Pancreas (tissue), 10 donors: Measurements from ENCODE around the gene MICAL3. TPM values are rescaled to one million over a fixed set of nuclear protein-coding genes. Genes with fewer than 3 reads are reported as not detected.
A peak's percentile ranks its signal among the peaks of the same experiment; 100 is the strongest.

Source experiments
- ATAC-seq, 4 donors: fragments of 200-7000 bp; cut with Tn5 transposase; one replicate each; pipeline versions ENCODE4 v1.8.0 to v1.9.1; 2020; ENCODE audit warnings: mild to moderate bottlenecking in 4 of 4, moderate library complexity in 4 of 4
- DNase-seq, 6 donors: peaks; one replicate each; pipeline ENCODE4 v3.0.0-alpha.2; 2020
- FAIRE-seq: peaks from 2 replicates; lab custom pipeline; 2012; peaks lifted over from hg19 to GRCh38; lab: Jason Lieb, UNC
- H3K27ac ChIP-seq, 4 donors: fragments of 200-600 bp; sonication (generic); 1 replicate in 3 of 4; 2 replicates in 1 of 4; pipeline versions ENCODE4 v1.5.0 to v1.8.0; 2020
- H3K27me3 ChIP-seq, 4 donors: fragments of 200-600 bp; one replicate each; pipeline ENCODE4 v1.8.0; 2021
- H3K36me3 ChIP-seq, 3 donors: fragments of 200-600 bp; sonication (generic) in 1 of 3; one replicate each; pipeline versions ENCODE4 v1.5.0 to v1.8.0; 2020 to 2021
- H3K4me1 ChIP-seq, 3 donors: fragments of 200-600 bp; one replicate each; pipeline ENCODE4 v1.8.0; 2021
- H3K4me3 ChIP-seq, 4 donors: fragments of 200-600 bp; sonication (generic) in 2 of 4; one replicate each; pipeline versions ENCODE4 v1.5.0 to v1.8.0; 2020 to 2021
- H3K9me3 ChIP-seq, 4 donors: fragments of 200-600 bp; one replicate each; pipeline ENCODE4 v1.8.0; 2021
- CTCF ChIP-seq, 4 donors: fragments of 200-600 bp; sonication (generic) in 3 of 4; IDR thresholded peaks; one replicate each; pipeline versions ENCODE4 v1.5.0 to v1.8.0; 2021; ENCODE audit warnings: antibody characterized with exemption in 4 of 4
- WGBS, 2 donors: extraction: QIAGEN DNeasy Blood & Tissue Kit; methylation state at CpG; one replicate each; pipeline ENCODE4 v1.1.7; 2013; 5-methylcytosine and 5-hydroxymethylcytosine counted together
- intact Hi-C, 3 donors: fragments of 100-400 bp; cut with DNase I; formaldehyde crosslinking; loops; one replicate each; pipeline versions ENCODE4 v1.11.1 to v1.14.2; 2022
- polyA plus RNA-seq, 2 donors: library from polyadenylated mRNA; stranded (reverse); fragments of 200-250 nt; gene quantifications; one replicate each; pipeline ENCODE4 v1.2.3, GENCODE V29; 2013
- total RNA-seq, 6 donors: library from RNA; stranded (reverse); fragmentation: NEBNext Ultra II Directional in 4 of 6; extraction: Animal tissue kit (Norgen Biotek cat#: 25700) in 4 of 6; gene quantifications; one replicate each; pipeline versions ENCODE4 v1.2.1 to v1.2.4, GENCODE V29; 2021 to 2023
- donor health status: healthy with polysubstance abuse.
- donor health status: DM: no; HTN: no; CAD: no; lungs with moderate emphysema.
- donor health status: DM: no; HTN: no; CAD: no.
- donor health status: control.
- donor health status: control.
- donor health status: Bipolar disorder and iron deficiency.
- donor health status: DM: yes; HTN: yes; CAD: no.
- donor health status: DM: no; HTN: no; CAD: no.
- donor health status: DM: no; HTN: no; CAD: no.
- donor health status: DM: yes; HTN: yes; CAD: no.

Gene MICAL3
- total and polyA plus RNA-seq, 8 donors: 5.9 to 56.8 (median 25.5) TPM

DNA sequence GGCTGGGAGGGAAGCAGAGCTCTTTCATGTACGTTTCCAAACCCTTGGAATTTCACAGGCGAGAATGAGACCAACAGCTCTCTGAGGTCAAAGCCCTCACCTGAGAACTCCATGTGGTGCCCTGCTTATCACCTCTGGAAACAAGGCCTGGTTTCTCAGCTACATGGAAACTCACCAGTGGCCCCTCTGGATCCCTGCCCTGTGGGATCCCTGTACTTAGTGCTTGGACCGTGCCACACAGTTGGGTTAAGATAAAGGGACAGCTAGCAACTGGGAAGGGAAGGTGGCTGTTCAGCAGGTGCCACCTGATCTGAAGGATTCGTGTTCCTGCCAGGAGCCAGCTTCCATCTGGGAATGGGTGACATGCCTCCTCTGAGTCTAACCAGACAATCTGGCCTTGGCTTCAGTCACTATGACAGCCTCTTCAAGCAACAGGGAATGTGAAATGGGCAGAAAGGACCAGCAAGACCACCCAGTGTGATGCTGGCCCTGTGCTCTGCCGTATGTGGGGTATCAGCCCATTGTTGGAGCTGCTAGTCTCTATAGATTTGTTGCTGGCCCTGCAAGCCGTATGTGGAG is 195.8 kb downstream of the MICAL3 start:
- H3K27me3 ChIP-seq: no peaks in the 10 kb centered on the region
- no peak for TF ChIP-seq CTCF (IDR thresholded peaks at IDR 0.05)
- no peak for ATAC-seq
- 82 to 87% methylated on average over 6 of the region's 6 CpGs for WGBS, 2 donors
- H3K36me3 ChIP-seq: peaks cover 0 to 11% (median 0%) of the 10 kb centered on the region in 3 donors
- intact Hi-C loops: loop anchor here in 1 of 3 donors (5.0 kb wide), 1 partner anchor 244 kb away; no protein-coding TSS in a partner anchor
- H3K27ac ChIP-seq: no peak overlapping the region
- DNase-seq: no peak
- H3K4me1 ChIP-seq: no peaks in the 10 kb centered on the region
- no peaks in the 10 kb centered on the region for H3K9me3 ChIP-seq
- FAIRE-seq: no peak
- no peak overlapping the region for H3K4me3 ChIP-seq

DNA sequence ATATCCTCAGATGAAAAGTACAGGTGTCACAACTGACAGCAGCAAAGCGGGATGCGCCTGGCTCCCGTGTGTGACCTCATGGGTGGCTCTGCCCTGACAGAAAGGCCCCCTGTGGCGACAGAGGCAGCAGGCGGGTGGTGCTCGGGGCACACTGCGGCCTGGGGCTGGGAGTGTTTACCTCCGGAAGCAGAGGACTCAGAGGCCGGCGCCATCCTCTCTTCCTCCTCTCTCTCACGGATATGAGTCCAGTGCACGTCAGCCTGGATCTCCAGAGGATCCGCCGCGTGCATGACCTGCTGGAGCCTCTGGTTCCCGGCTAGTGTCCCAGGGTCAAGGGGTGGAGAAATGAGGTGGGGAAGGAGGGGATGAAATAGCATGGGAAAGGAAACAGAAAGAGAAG is 196.9 kb downstream of the MICAL3 start:
- 89 to 91% methylated on average over 16 of the region's 16 CpGs for WGBS, 2 donors
- intact Hi-C loops: loop anchor here in 1 of 3 donors (5.0 kb wide), 1 partner anchor 245 kb away; no protein-coding TSS in a partner anchor
- no peak overlapping the region for H3K27ac ChIP-seq
- H3K4me3 ChIP-seq: no peak overlapping the region
- DNase-seq (peak in 1 of 6 donors; percentile 49), FAIRE-seq (no peak), ATAC-seq (no peak)
- H3K36me3 ChIP-seq: peaks cover 0 to 11% (median 0%) of the 10 kb centered on the region in 3 donors
- no peaks in the 10 kb centered on the region for H3K27me3 ChIP-seq
- TF ChIP-seq CTCF (IDR thresholded peaks at IDR 0.05): no peak
- no peaks in the 10 kb centered on the region for H3K4me1 ChIP-seq
- H3K9me3 ChIP-seq: no peaks in the 10 kb centered on the region

GRCh38 chr22:17825876-17826550 is 198.3 kb downstream of the MICAL3 start:
- Histone ChIP-seq H3K4me3 (no peak overlapping the region), H3K36me3 (peaks cover 0 to 20% (median 0%) of the 10 kb centered on the region in 3 donors), H3K4me1 (no peaks in the 10 kb centered on the region), H3K27ac (no peak overlapping the region), H3K27me3 (no peaks in the 10 kb centered on the region), H3K9me3 (no peaks in the 10 kb centered on the region)
- WGBS, 2 donors: 90 to 91% methylated on average over 22 of the region's 22 CpGs
- ATAC-seq (no peak), DNase-seq (peak in 1 of 6 donors; percentile 34), FAIRE-seq (no peak)
- TF ChIP-seq CTCF (IDR thresholded peaks at IDR 0.05): no peak
- intact Hi-C loops: loop anchor here in 1 of 3 donors (5.0 kb wide), 1 partner anchor 246 kb away; no protein-coding TSS in a partner anchor

GRCh38 chr22:17824457-17824856 is 199.9 kb downstream of the MICAL3 start:
- WGBS, 2 donors: 82 to 89% methylated on average over 9 of the region's 9 CpGs
- FAIRE-seq: no peak

More at GRCh38 chr22:17824457-17824856, 199.9 kb downstream of the MICAL3 start:
- ATAC-seq (no peak), DNase-seq (no peak)
- Histone ChIP-seq H3K27me3 (no peaks in the 10 kb centered on the region), H3K4me3 (no peak overlapping the region), H3K4me1 (no peaks in the 10 kb centered on the region), H3K36me3 (peaks cover 0 to 21% (median 0%) of the 10 kb centered on the region in 3 donors), H3K27ac (no peak overlapping the region), H3K9me3 (no peaks in the 10 kb centered on the region)
- TF ChIP-seq CTCF (IDR thresholded peaks at IDR 0.05): no peak
- intact Hi-C loops: no loop called here
